Stimulated activated memory B cell treated with anti-CD40 and anti-IgM and Interleukin-4, amounts not matched to agents 10 μg/mL and 1 μg/mL and 100 μg/mL, for 72 hours (primary cell): ENCODE results near the gene INO80B.

Source experiments
- ATAC-seq: fragments of 150-1000 bp; cut with Tn5 transposase; 2 replicates; pipeline ENCODE4 v1.10.0; 2021
- H3K27ac Mint-ChIP-seq: one replicate; pipeline ENCODE4 v1.8.0; 2022; ENCODE audit warnings: mild to moderate bottlenecking, mixed read lengths
- H3K27me3 Mint-ChIP-seq: one replicate; pipeline ENCODE4 v1.8.0; 2022; ENCODE audit warnings: mixed read lengths
- H3K36me3 Mint-ChIP-seq: one replicate; pipeline ENCODE4 v1.8.0; 2022; ENCODE audit warnings: mixed read lengths
- H3K4me1 Mint-ChIP-seq: one replicate; pipeline ENCODE4 v1.8.0; 2022; ENCODE audit warnings: mixed read lengths
- H3K4me3 Mint-ChIP-seq: one replicate; pipeline ENCODE4 v1.8.0; 2022; ENCODE audit warnings: mild to moderate bottlenecking, moderate library complexity, mixed read lengths
- H3K9me3 Mint-ChIP-seq: one replicate; pipeline ENCODE4 v1.8.0; 2022; ENCODE audit warnings: mixed read lengths

INO80B gene

GRCh38 chr2:74498500-74499266, 43.8 kb downstream of the INO80B start:
- ATAC-seq, result peak; percentile 41
- Mint-ChIP-seq H3K9me3 (no peaks in the 10 kb centered on the region), H3K27me3 (peaks cover 50% of the 10 kb centered on the region), H3K4me1 (peaks cover 49% of the 10 kb centered on the region), H3K36me3 (peaks cover 8% of the 10 kb centered on the region), H3K27ac (peak overlapping the region; percentile 2), H3K4me3 (peak overlapping the region; percentile 74)

- peaks cover 56% of the 10 kb centered on the region for H3K27me3 Mint-ChIP-seq
- peaks cover 4% of the 10 kb centered on the region for H3K36me3 Mint-ChIP-seq
Observed at GRCh38 chr2:74499267-74499939, 44.5 kb downstream of the INO80B start, which contains the start of gene LBX2. LBX2 (minus strand) TSS chr2:74499603; CDS start chr2:74499537, 66 bp downstream.

DNA sequence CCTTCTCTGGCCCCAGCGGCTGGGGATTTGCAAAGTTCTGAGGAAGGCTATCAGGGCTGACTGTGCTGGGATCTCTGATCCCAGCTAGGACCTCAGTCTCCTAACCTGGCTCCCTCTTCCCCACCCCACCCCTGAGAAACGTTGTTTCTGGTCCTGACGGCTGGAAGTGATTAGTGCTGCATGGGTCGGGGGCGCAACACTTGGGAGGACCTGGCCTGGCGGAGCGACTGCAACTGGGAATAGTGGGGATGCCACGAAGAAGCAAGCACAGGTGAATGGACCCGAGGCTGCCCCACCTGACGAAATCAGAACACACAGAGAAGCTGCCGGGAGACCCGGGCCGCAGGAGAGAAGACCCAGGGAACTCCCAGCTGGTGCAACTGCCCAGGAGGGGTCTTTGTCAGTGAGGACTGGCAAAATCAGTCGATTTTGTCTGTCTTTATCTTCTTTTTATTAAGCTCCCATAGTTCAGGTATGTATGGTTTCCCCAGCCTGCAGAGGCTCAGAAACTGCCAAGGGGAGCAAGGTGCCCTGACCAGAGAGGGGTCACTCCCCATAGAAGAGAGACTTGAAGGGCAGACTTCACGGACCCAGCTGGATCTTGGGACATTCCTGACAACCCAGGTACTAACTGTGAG, 45.2 kb downstream of the INO80B start:
- Mint-ChIP-seq H3K9me3 (no peaks in the 10 kb centered on the region), H3K4me3 (no peak overlapping the region), H3K36me3 (peaks cover 10% of the 10 kb centered on the region), H3K4me1 (peaks cover 62% of the 10 kb centered on the region), H3K27me3 (peaks cover 62% of the 10 kb centered on the region), H3K27ac (no peak overlapping the region)
- no peak for ATAC-seq

More at GRCh38 chr2:74499267-74499939, 44.5 kb downstream of the INO80B start, which contains the start of gene LBX2:
- Mint-ChIP-seq H3K9me3 (no peaks in the 10 kb centered on the region), H3K4me1 (peaks cover 56% of the 10 kb centered on the region), H3K27ac (peak within 1 kb of the TSS; percentile 2), H3K4me3 (peak within 1 kb of the TSS; percentile 74)
- ATAC-seq, result no peak

DNA sequence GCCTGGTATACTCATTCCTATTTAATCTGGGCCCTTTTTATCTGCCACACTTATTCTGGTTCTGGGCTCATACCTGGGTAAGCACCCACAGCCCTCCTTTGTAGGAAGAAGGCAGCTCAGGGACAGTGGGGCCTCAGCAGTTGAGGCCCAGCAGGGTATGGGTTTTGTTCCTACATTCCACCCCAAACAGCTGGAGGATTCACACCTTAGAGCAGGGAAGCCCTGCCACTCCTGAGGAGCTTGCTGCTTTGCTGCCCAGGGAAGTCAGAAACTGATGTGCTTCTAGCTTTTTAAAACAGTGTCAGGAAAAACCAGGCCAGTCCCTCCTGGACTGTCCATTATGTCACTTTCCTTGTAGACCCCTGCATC, 45.7 kb downstream of the INO80B start:
- Mint-ChIP-seq H3K27ac (no peak overlapping the region), H3K4me3 (no peak overlapping the region), H3K27me3 (peaks cover 62% of the 10 kb centered on the region), H3K4me1 (peaks cover 67% of the 10 kb centered on the region), H3K36me3 (peaks cover 15% of the 10 kb centered on the region), H3K9me3 (no peaks in the 10 kb centered on the region)
- no peak for ATAC-seq

GRCh38 chr2:74501335-74502071, 46.6 kb downstream of the INO80B start:
- Mint-ChIP-seq H3K27me3 (peaks cover 62% of the 10 kb centered on the region), H3K4me1 (peaks cover 74% of the 10 kb centered on the region), H3K27ac (no peak overlapping the region), H3K4me3 (peak overlapping the region; percentile 55), H3K9me3 (no peaks in the 10 kb centered on the region), H3K36me3 (peaks cover 21% of the 10 kb centered on the region)
- ATAC-seq, result no peak

DNA sequence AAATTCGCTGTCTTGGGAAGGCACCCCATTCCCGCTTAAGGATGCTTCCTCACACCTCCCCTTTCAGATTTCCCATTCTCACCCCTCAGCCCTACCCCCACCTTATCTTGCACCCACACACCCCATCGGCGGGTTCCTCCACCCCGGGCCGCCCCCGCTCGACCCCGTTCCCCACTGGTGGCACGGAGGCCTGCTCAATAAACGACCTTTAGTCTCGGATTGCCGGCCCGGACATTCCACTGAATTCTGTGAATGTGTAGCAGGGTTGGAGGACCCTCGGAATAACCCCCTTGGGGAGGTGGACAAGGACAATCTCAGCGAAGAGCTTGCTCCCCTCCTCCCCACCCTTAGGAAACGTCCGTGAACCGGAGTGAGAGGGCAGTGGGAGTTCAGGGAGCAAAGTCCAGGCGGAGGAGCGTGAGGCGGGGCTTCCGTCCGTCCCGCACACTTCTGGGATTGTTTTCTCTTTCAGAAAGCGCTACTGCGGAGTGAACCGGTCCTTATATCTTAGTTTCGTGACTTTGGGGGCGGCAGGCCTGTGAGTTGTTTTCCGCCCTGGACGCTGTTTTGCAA, 47.3 kb downstream of the INO80B start:
- Mint-ChIP-seq H3K4me1 (peaks cover 81% of the 10 kb centered on the region), H3K36me3 (peaks cover 24% of the 10 kb centered on the region), H3K27me3 (peaks cover 62% of the 10 kb centered on the region), H3K27ac (peak overlapping the region; percentile 80), H3K9me3 (no peaks in the 10 kb centered on the region), H3K4me3 (peak overlapping the region; percentile 76)
- no peak for ATAC-seq

DNA sequence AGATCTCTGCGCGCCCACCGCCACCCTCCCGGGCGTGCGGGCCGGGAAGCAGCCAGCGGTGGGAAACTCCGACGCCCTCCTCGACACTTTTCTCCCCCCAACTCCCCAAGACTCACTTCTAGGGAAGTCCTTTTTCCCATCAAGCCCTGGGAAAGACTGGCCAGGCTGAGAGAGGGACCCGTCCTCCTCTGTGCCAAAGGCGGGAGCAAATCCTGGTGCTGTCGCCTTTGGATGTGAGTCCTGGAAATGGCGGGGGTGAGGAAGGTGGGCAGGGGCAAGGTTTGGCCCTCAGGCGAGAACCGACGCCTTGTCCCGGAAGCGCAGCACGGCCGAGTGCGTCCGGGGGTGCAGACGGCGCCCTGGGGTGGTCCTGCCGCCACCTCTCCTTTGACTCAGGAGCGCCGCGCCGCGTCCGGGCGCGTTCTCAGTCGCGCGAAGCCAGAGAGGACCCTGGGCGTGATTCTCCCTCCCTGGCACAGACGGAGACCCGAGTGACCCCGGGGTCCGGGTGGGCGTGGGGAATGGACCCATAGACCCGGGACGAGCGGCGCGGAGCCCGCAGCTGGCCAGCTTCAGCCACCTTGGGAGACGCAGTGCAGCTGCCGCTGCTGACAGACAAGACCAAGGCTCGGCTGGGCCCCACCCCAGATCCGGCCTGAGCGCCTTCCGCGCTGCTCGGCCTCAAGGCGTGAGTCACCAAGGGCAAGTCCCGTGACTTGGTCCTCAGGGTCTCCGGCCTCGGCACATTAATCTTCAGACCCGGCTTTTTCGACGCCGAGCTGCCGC, 48.0 kb downstream of the INO80B start:
- peaks cover 56% of the 10 kb centered on the region for H3K27me3 Mint-ChIP-seq
- H3K4me1 Mint-ChIP-seq, result peaks cover 76% of the 10 kb centered on the region

DNA sequence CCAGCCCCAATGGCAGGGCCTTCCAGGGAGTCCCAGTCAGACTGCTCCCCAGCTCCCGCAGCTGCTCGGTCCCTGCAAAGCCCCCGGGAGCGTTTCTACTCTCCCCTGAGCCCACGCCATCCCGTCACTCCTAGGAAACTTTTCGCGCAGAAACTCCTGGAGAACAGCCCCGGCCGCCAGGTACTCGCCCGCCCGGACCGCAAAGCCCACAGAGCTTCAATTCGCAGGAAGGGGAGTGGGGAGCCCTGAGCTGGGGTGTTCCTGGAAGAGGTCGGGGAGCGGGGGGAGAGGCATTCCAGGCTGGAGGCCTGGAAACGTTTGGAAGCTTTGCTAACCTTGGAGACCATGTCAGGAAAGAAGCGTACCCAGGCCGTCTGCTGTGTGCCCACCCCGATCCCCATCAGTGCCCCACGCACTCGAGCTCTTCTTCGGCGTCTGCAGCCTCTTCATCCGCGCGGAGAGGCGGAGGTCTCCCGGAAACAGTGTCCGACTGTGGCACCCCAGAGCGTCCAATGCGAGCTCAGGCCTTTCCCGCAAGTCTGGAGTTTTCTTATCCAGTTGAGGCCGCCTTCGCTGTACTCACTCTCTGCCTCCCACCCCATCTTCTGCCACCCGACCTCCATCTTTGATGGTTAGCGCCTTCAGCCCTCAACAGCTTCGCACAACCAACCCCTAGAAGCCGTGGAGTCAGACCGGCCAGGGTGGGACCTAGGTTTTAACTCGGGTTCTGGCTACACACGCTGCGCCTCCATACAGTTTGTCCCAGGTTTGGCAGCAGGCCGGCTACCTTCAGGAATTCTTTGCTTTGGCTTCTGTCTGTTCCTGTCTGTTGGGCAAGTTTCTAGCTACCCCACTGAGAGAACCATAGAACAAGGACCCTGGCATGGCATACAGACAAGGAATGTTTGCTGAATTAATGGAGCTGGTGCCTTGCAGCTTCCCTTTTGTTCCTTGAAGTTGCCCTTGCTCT, 48.9 kb downstream of the INO80B start:
- H3K27me3 Mint-ChIP-seq, result peaks cover 47% of the 10 kb centered on the region
- no peaks in the 10 kb centered on the region for H3K9me3 Mint-ChIP-seq
- ATAC-seq, result no peak
- H3K27ac Mint-ChIP-seq, result peak overlapping the region; percentile 80
- peaks cover 76% of the 10 kb centered on the region for H3K4me1 Mint-ChIP-seq
- H3K36me3 Mint-ChIP-seq, result peaks cover 24% of the 10 kb centered on the region
- H3K4me3 Mint-ChIP-seq, result peak overlapping the region; percentile 76

More for the DNA sequence above, 48.0 kb downstream of the INO80B start:
- Mint-ChIP-seq H3K27ac (peak overlapping the region; percentile 80), H3K4me3 (peak overlapping the region; percentile 76), H3K36me3 (peaks cover 24% of the 10 kb centered on the region), H3K9me3 (no peaks in the 10 kb centered on the region)
- peak; percentile 61 for ATAC-seq

DNA sequence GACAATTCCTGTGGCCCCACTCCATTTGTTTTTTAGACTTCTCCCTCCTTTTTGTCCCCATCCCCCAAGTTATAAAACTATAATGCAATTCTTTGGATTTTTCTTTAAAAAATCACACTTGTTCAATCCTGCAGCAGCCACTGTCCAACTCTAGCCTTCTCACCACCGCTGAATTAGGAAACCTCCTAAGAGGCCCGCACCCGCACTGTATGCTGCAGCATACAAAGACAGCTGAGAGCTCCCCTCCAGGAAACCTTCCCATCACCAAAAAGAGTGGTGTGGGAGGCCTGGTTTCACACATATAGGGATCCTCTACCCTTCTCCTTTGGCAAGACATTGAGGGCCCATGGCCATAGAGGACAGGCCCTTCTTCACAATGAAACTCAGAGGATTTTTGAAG, 49.7 kb downstream of the INO80B start:
- Mint-ChIP-seq H3K4me1 (peaks cover 70% of the 10 kb centered on the region), H3K27me3 (peaks cover 39% of the 10 kb centered on the region), H3K36me3 (peaks cover 24% of the 10 kb centered on the region), H3K4me3 (peak overlapping the region; percentile 76), H3K9me3 (no peaks in the 10 kb centered on the region), H3K27ac (peak overlapping the region; percentile 80)
- no peak for ATAC-seq

DNA sequence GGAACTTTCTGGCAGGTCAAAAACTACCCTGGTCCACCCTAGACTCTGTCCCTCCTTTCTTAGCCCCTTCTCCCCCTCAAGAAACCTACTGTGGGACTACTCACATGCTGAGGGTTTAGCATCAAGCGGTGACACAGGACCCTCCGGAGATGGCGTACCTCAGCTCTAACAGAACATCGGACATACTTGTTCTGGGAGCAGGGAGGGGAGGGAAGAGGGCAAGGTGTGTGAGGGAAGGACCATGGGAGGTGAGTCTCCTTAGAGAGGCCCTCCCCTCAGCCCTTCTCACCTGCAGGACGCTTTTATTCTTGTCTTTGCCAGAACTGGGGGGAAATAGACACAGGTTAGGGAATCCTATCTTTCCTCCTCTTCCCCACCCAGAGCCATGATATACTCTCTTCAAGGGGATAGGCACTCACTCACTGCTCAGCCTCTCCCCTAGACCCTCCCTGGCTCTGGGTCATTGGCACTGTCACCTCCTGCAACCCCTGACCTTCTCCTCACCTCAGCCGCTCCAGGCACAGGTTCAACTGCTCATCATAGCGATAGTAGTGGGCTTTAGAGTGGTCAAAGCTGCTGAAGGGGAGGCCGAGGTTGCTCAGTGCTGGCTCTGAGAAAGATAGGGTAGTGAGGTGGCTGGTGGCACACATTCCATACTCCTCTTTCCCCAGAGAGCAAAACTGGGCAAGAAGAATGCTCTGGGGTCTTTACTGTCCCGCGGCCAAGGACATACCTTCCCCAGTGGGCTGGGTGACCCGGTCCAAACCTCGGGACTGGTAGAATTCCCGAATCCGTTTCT, 50.8 kb downstream of the INO80B start:
- no peak for ATAC-seq
- Mint-ChIP-seq H3K27me3 (peaks cover 28% of the 10 kb centered on the region), H3K36me3 (peaks cover 24% of the 10 kb centered on the region), H3K4me3 (no peak overlapping the region), H3K4me1 (peaks cover 63% of the 10 kb centered on the region), H3K9me3 (no peaks in the 10 kb centered on the region), H3K27ac (peak overlapping the region; percentile 80)

DNA sequence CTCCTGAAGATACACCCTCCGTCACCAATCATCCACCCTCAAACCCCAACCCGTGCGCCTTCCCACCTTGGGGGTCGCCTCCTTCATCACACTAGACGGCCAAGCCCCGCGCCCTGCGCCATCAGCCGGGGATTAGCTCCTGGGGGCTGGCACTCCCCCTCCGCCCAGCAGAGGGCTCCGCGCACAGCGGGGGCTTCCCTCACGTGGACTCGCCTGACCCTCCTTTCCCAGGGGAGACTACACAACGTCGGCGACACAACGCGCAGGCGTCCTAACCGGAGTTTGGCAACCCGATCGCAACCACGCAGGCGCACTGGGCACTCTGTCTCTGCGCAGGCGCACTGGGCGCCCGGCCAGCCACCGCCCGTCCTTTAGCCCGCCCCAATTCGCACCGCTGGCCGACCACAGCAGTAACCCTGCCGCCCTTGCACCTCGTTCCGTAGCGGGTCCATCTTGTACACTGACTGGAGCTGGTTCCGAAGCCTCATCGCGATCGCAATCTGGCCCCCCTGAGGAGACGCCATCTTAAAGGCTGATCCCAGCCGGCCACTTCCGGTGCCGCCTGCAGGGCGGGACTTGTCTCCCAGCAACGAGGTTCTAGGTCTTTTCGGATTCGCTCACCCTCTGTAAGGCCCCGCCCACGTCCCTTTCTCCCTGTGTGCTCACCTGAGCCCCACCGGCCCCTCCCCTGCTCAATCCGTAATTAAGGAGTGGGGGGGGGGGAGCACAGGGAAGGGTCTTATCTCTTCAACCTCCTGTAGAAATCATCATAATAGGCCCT, 52.4 kb downstream of the INO80B start, which contains the start of gene PCGF1:
Gene PCGF1, minus strand, starts transcription at position 551 of the 781 bp plus-strand sequence. Its CDS starts 27 bp downstream, at position 524.
- no peaks in the 10 kb centered on the region for H3K9me3 Mint-ChIP-seq
- peaks cover 20% of the 10 kb centered on the region for H3K27me3 Mint-ChIP-seq
- peak; percentile 95 for ATAC-seq
- peaks cover 24% of the 10 kb centered on the region for H3K36me3 Mint-ChIP-seq
- peaks cover 53% of the 10 kb centered on the region for H3K4me1 Mint-ChIP-seq
- peak within 1 kb of the TSS; percentile 89 for H3K4me3 Mint-ChIP-seq
- H3K27ac Mint-ChIP-seq, result peak within 1 kb of the TSS; percentile 97
